Muscle of leg (tissue), 11 donors: ENCODE data around the gene PRSS56. TPM values are rescaled to one million over a fixed set of nuclear protein-coding genes. Genes with fewer than 3 reads are reported as not detected.

Experiments
- DNase-seq: peaks from one replicate; pipeline ENCODE4 v3.0.0; 2013
- H3K27ac ChIP-seq: one replicate; pipeline ENCODE4 v1.5.1; 2013; ENCODE audit warnings: mild to moderate bottlenecking, low read length, control low read depth
- H3K27me3 ChIP-seq: one replicate; pipeline ENCODE4 v1.6.1; 2013; ENCODE audit warnings: low read length; ENCODE audit not compliant: control insufficient read depth, insufficient read depth
- H3K36me3 ChIP-seq: one replicate; pipeline ENCODE4 v1.6.1; 2013; ENCODE audit warnings: low read length; ENCODE audit not compliant: control insufficient read depth, insufficient read depth
- H3K4me1 ChIP-seq: one replicate; pipeline ENCODE4 v1.6.1; 2013; ENCODE audit warnings: low read length; ENCODE audit not compliant: control insufficient read depth, insufficient read depth
- H3K4me3 ChIP-seq: one replicate; pipeline ENCODE4 v1.5.1; 2013; ENCODE audit warnings: low read length, control low read depth
- H3K9me3 ChIP-seq: replicated peaks from 2 replicates; pipeline ENCODE4 v1.6.1; 2013; ENCODE audit warnings: low read depth, low read length; ENCODE audit not compliant: control insufficient read depth
- WGBS: methylation state at CpG from one replicate; pipeline ENCODE4 v1.1.5; 2013; ENCODE audit warnings: missing lambda C conversion rate; ENCODE audit not compliant: insufficient coverage; 5-methylcytosine and 5-hydroxymethylcytosine counted together
- polyA plus RNA-seq, 8 donors: library from polyadenylated mRNA; unstranded; fragments of 120-200 nt; gene quantifications; one replicate each; pipeline versions ENCODE4 v1.2.1 to v1.2.3, GENCODE V29; 2013; ENCODE audit warnings: inconsistent platforms in 1 of 8, low replicate concordance in 1 of 8; ENCODE audit not compliant: insufficient read length in 8 of 8, insufficient read depth in 1 of 8
- total RNA-seq: library from RNA; stranded (reverse); fragments of 120-200 nt; gene quantifications from one replicate; pipeline ENCODE4 v1.2.4, GENCODE V29; 2013

PRSS56 gene
- total and polyA plus RNA-seq, 9 donors: 1.7 to 2.6 (median 2.1) TPM

GRCh38 chr2:232541961-232542714, 21.9 kb downstream of the PRSS56 start:
- WGBS: 69% methylated on average over 6 of the region's 9 CpGs
- Histone ChIP-seq H3K4me1 (peaks cover 56% of the 10 kb centered on the region), H3K27ac (no peak overlapping the region), H3K4me3 (no peak overlapping the region), H3K9me3 (no peaks in the 10 kb centered on the region), H3K36me3 (peaks cover 50% of the 10 kb centered on the region), H3K27me3 (peaks cover 2% of the 10 kb centered on the region)
- no peak for DNase-seq

DNA sequence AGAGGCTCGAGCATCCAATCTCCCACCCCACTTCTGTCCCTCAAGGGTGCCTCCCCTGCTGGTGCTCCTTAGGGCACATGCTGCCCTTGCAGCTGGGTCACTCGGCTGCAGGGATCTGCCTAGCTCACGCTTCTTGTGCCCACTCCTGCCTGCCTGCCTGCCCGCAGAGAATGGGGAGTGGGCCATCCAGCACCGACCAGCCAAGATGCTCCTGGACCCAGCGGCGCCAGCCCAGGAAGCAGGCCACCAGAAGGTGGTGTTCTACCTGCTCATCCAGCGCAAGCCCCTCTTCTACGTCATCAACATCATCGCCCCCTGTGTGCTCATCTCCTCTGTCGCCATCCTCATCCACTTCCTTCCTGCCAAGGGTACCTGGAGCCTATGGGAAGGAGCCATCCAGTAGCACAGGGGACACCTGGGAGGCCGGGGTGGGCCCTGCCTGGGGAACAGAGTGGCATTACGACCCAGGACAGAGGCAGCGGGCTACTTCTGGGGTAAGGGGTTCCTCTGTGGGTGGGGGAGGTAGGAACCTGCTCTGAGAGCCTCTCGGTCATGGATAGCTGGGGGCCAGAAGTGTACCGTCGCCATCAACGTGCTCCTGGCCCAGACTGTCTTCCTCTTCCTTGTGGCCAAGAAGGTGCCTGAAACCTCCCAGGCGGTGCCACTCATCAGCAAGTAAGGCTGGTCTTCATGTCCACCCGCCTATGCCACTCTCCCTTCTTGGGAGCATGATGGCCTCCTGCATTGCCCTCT, 22.7 kb downstream of the PRSS56 start:
- H3K4me3 ChIP-seq: no peak overlapping the region
- DNase-seq: no peak
- peaks cover 48% of the 10 kb centered on the region for H3K4me1 ChIP-seq
- H3K27me3 ChIP-seq: no peaks in the 10 kb centered on the region
- peaks cover 56% of the 10 kb centered on the region for H3K36me3 ChIP-seq
- H3K27ac ChIP-seq: no peak overlapping the region
- H3K9me3 ChIP-seq: no peaks in the 10 kb centered on the region
- WGBS: 84% methylated on average over 15 of the region's 20 CpGs

DNA sequence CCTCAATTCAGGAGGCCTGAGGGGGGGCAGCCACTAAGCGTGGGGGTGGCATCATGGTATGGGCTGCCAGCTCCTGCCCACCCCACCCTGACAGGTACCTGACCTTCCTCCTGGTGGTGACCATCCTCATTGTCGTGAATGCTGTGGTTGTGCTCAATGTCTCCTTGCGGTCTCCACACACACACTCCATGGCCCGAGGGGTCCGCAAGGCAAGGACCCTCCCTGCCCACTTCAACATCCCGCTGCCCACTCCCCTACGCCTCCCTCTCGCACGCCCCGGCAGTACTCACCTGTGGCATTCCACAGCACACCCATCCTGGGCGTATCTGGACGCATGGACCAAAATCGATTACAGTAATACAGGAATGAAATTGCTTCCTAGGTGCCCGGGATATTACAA, 23.3 kb downstream of the PRSS56 start:
- 92% methylated on average over 4 of the region's 14 CpGs for WGBS

GRCh38 chr2:232543928-232544631, 23.9 kb downstream of the PRSS56 start:
- Histone ChIP-seq H3K9me3 (peaks cover 6% of the 10 kb centered on the region), H3K4me1 (peaks cover 37% of the 10 kb centered on the region), H3K27me3 (no peaks in the 10 kb centered on the region), H3K36me3 (peaks cover 57% of the 10 kb centered on the region), H3K27ac (no peak overlapping the region), H3K4me3 (no peak overlapping the region)
- DNase-seq: no peak
- WGBS: 97% methylated on average over 18 of the region's 19 CpGs

More for the DNA sequence above, 23.3 kb downstream of the PRSS56 start:
- H3K36me3 ChIP-seq: peaks cover 57% of the 10 kb centered on the region
- DNase-seq: no peak
- peaks cover 2% of the 10 kb centered on the region for H3K9me3 ChIP-seq
- no peaks in the 10 kb centered on the region for H3K27me3 ChIP-seq
- no peak overlapping the region for H3K27ac ChIP-seq
- H3K4me1 ChIP-seq: peaks cover 43% of the 10 kb centered on the region
- no peak overlapping the region for H3K4me3 ChIP-seq

DNA sequence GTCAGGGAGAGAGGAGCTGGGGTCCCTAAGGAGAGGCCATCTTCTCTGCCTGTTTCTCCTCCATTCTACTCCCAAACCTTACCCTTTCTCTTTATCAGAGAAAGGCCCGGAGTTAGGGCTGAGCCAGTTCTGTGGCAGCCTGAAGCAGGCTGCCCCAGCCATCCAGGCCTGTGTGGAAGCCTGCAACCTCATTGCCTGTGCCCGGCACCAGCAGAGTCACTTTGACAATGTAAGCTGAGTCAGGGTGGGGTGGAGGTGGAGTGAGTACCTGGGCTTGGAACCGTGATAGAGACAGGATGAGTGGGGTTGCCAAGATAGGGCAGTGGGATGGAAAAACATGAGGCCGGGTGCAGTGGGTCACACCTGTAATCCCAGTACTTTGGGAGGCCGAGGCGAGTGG, 24.5 kb downstream of the PRSS56 start:
- 85% methylated on average over 2 of the region's 6 CpGs for WGBS
- Histone ChIP-seq H3K4me1 (peaks cover 33% of the 10 kb centered on the region), H3K27me3 (no peaks in the 10 kb centered on the region), H3K36me3 (peaks cover 57% of the 10 kb centered on the region), H3K27ac (no peak overlapping the region), H3K9me3 (peaks cover 8% of the 10 kb centered on the region), H3K4me3 (no peak overlapping the region)
- DNase-seq: no peak

- WGBS: 79% methylated on average over 10 of the region's 17 CpGs
- no peak overlapping the region for H3K27ac ChIP-seq
- no peaks in the 10 kb centered on the region for H3K27me3 ChIP-seq
- H3K4me3 ChIP-seq: no peak overlapping the region
- DNase-seq: no peak
- H3K9me3 ChIP-seq: peaks cover 8% of the 10 kb centered on the region
- peaks cover 57% of the 10 kb centered on the region for H3K36me3 ChIP-seq
- H3K4me1 ChIP-seq: peaks cover 24% of the 10 kb centered on the region
These were observed 25.6 kb downstream of the PRSS56 start for GRCh38 chr2:232545511-232546375.

DNA sequence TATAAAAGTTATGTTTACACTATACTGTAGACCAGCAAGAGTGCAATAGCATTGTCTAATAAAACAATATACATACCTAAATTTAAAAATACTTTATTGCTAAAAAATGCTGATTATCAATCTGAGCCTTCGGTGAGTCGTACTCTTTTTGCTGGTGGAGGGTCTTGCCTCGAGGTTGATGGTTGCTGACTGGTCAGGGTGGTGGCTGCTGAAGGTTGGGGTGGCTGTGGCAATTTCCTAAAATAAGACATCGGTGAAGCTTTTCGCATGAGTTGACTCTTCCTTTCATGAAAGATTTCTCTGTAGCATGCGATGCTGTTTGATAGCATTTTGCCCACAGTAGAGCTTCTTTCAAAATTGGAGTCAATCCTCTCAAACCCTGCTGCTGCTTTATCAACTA, 27.8 kb downstream of the PRSS56 start:
- H3K4me1 ChIP-seq: peaks cover 11% of the 10 kb centered on the region
- H3K27ac ChIP-seq: no peak overlapping the region
- WGBS: no CpG with 5 or more reads among the region's 6 CpGs
- H3K9me3 ChIP-seq: peaks cover 8% of the 10 kb centered on the region
- peaks cover 51% of the 10 kb centered on the region for H3K36me3 ChIP-seq
- DNase-seq: no peak
- no peak overlapping the region for H3K4me3 ChIP-seq
- H3K27me3 ChIP-seq: no peaks in the 10 kb centered on the region

DNA sequence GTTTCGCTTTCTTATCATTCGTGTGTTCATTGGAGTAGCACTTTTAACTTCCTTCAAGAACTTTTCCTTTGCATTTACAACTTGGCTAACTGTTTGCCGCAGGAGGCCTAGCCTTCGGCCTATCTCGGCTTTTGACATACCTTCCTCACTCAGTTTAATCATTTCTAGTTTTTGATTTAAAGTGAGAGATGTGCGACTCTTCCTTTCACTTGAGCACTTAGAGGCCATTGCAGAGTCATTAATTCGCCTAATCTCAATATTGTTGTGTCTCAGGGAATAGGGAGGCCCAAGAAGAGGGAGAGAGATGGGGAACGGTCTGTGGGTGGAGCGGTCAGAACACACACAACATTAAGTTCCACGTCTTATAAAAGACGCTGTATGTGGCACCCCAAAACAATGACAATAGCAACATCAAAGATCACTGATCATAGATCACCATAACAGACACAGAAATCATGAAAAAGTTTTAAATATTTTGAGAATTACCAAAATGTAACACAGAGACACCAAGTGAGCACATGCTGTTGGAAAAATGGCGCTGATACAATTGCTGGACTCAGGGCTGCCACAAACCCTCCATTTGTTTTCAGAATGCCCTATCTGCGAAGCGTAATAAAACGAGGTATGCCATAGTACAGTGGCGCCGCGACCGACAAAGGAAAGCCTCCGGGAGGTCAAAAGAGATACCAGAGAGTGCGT, 29.6 kb downstream of the PRSS56 start:
- WGBS: 3% methylated on average over 10 of the region's 21 CpGs
- H3K9me3 ChIP-seq: peaks cover 8% of the 10 kb centered on the region
- peaks cover 10% of the 10 kb centered on the region for H3K4me1 ChIP-seq
- peak overlapping the region; percentile 92 for H3K4me3 ChIP-seq
- H3K27me3 ChIP-seq: no peaks in the 10 kb centered on the region
- peak overlapping the region; percentile 98 for H3K27ac ChIP-seq
- DNase-seq: no peak
- peaks cover 38% of the 10 kb centered on the region for H3K36me3 ChIP-seq
